ENCODE data around the gene TRIP13. TPM values are rescaled to one million over a fixed set of nuclear protein-coding genes. Genes with fewer than 3 reads are reported as not detected.
"Not testable (repeated sequence)": the region's sequence is repeated elsewhere in the genome, so short reads cannot be mapped to it uniquely, and the experiment has no call there.

TRIP13 gene
- total and polyA plus RNA-seq, 9 of the 15 experiments (the other 6 are each of a cell fraction or from before 2014, with no cell fraction given) = 24.1 to 116 (median 53.2) TPM

DNA sequence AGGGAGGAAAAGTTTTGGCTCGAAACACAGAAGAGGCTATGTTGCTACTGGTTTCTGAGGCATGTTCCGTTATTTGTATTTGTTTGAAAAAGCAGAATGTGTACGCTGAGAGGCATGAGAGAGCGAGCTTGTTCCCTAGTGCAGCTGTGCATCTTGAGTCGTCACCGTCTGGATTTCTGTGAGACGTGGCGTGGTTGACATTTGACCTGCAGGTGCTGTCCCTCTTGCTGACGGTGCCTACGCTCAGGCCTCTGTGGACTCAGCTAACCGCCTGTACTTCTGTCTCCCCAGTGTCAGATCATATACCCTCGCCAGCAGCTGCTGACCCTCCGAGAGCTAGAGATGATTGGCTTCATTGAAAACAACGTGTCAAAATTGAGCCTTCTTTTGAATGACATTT lies 21.5 kb downstream of the TRIP13 start (continued):
- TF ChIP-seq CHD4 (IDR thresholded peaks at IDR 0.05; ENCODE audit: insufficient read depth, insufficient replicate concordance, low read depth, low read length, poor library complexity, severe bottlenecking) = no peak
- no peak for TF ChIP-seq ZFP1 (CRISPR knock-in tag; IDR thresholded peaks at IDR 0.05)
- no peak for TF ChIP-seq ZBTB17 (CRISPR knock-in tag; IDR thresholded peaks at IDR 0.05)

GRCh38 chr5:914612-915011 lies 21.9 kb downstream of the TRIP13 start:
- FAIRE-seq (no peak), DNase-seq (ENCODE audit: extremely low read depth in 1 of 4, low spot score in 3 of 4) (no peak), ATAC-seq (no peak)
- Histone ChIP-seq H3K9ac (ENCODE audit: insufficient read depth in 1 of 2, low read depth in 2 of 2, low read length in 2 of 2) (no peak overlapping the region), H3K4me2 (ENCODE audit: insufficient read depth, low read length) (no peak overlapping the region), H3K4me3 (no peak overlapping the region), H2AFZ (ENCODE audit: low read depth, low read length) (no peak overlapping the region), H3K79me2 (ENCODE audit: control insufficient read depth, insufficient read depth, low read length) (no peaks in the 10 kb centered on the region), H3K9me3 (replicated peaks; ENCODE audit: control insufficient read depth, insufficient read depth, low read depth, low read length) (no peaks in the 10 kb centered on the region), H3K4me1 (replicated peaks in 1 of 2; ENCODE audit: control insufficient read depth in 2 of 2, insufficient read depth in 2 of 2, low read length in 2 of 2) (peaks cover 7 to 9% of the 10 kb centered on the region in 2 experiments; a peak in 3 of 5 replicates), H3K27me3 (ENCODE audit: control insufficient read depth in 2 of 2, insufficient read depth in 2 of 2, low read length in 2 of 2) (no peaks in the 10 kb centered on the region), H3K36me3 (ENCODE audit: control insufficient read depth, insufficient read depth, low read length) (peaks cover 90% of the 10 kb centered on the region; the same call in 2 of the 3 replicates), H3K27ac (ENCODE audit: extremely low read depth, low read depth, low read length) (no peak overlapping the region), H4K20me1 (replicated peaks; ENCODE audit: control insufficient read depth, insufficient read depth, low read length) (peaks cover 5% of the 10 kb centered on the region; the same call in 1 of the 2 replicates), H3K9me1 (ENCODE audit: control insufficient read depth, insufficient read depth, low read length) (peaks cover 5% of the 10 kb centered on the region)
- no TSS peak for BruUV-seq (replicated peaks)
- intact Hi-C loops (cut with micrococcal nuclease) (no loop called here), in situ Hi-C loops (cut with MboI) (no loop called here)
- TF ChIP-seq SUPT5H (IDR thresholded peaks at IDR 0.05) = 0 out of 2 replicates have a peak, but pooled peaks have one; percentile 12
- no peak for TF ChIP-seq ZKSCAN8 (CRISPR knock-in tag; IDR thresholded peaks at IDR 0.05)
- no peak for TF ChIP-seq TEAD4 (IDR thresholded peaks at IDR 0.05; ENCODE audit: low read length)
- TF ChIP-seq TEAD4 (CRISPR knock-in tag; IDR thresholded peaks at IDR 0.05; ENCODE audit: borderline replicate concordance) = no peak
- ChIA-PET CTCF (ENCODE audit: low intra/inter-chr PET ratio) (no interaction called here), POLR2A (no interaction called here)
- 84% methylated on average over 7 of the region's 7 CpGs for WGBS (ENCODE audit: insufficient coverage, low coverage, missing lambda C conversion rate)

DNA sequence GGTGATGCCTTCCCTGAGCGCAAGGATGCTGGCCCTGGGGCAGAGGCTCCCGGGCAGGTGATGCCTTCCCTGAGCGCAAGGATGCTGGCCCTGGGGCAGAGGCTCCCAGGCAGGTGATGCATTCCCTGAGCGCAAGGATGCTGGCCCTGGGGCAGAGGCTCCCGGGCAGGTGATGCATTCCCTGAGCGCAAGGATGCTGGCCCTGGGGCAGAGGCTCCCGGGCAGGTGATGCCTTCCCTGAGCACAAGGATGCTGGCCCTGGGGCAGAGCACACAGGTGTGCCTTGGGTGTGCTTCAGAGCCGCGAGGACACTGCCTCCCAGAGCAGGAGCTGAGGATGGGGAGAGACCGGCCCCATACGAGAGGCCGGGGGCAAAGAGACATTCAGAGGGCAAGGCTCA lies 22.7 kb downstream of the TRIP13 start:
- CTCF ChIA-PET (ENCODE audit: low intra/inter-chr PET ratio); ATAC-seq; in situ Hi-C loops (cut with MboI); H3K4me3 ChIP-seq; FAIRE-seq; H3K4me1 ChIP-seq (replicated peaks in 1 of 2; ENCODE audit: control insufficient read depth in 2 of 2, insufficient read depth in 2 of 2, low read length in 2 of 2); POLR2A ChIA-PET; H2AFZ ChIP-seq (ENCODE audit: low read depth, low read length); DNase-seq (ENCODE audit: extremely low read depth in 1 of 4, low spot score in 3 of 4); H3K27me3 ChIP-seq (ENCODE audit: control insufficient read depth in 2 of 2, insufficient read depth in 2 of 2, low read length in 2 of 2); H4K20me1 ChIP-seq (replicated peaks; ENCODE audit: control insufficient read depth, insufficient read depth, low read length); intact Hi-C loops (cut with micrococcal nuclease); H3K79me2 ChIP-seq (ENCODE audit: control insufficient read depth, insufficient read depth, low read length); H3K4me2 ChIP-seq (ENCODE audit: insufficient read depth, low read length); H3K27ac ChIP-seq (ENCODE audit: extremely low read depth, low read depth, low read length); BruUV-seq (replicated peaks); H3K9me1 ChIP-seq (ENCODE audit: control insufficient read depth, insufficient read depth, low read length); H3K9ac ChIP-seq (ENCODE audit: insufficient read depth in 1 of 2, low read depth in 2 of 2, low read length in 2 of 2); H3K9me3 ChIP-seq (replicated peaks; ENCODE audit: control insufficient read depth, insufficient read depth, low read depth, low read length): not testable (repeated sequence)
- WGBS (ENCODE audit: insufficient coverage, low coverage, missing lambda C conversion rate) = 94% methylated on average over 12 of the region's 12 CpGs
- peaks cover 84% of the 10 kb centered on the region; the same call in 2 of the 3 replicates for H3K36me3 ChIP-seq (ENCODE audit: control insufficient read depth, insufficient read depth, low read length)

All from K562 (cell line).